ENCODE measurements around the gene MIOX.

GRCh38 chr22:50445880-50446707 lies 40.6 kb upstream of the MIOX start:
- TF ChIP-seq CTCF (IDR thresholded peaks at IDR 0.05) (no peak), POLR2A (IDR thresholded peaks at IDR 0.05) (no peak)

Measured in lower leg skin (tissue), 3 donors.